Measurements from ENCODE around the gene ABLIM1.

DNA sequence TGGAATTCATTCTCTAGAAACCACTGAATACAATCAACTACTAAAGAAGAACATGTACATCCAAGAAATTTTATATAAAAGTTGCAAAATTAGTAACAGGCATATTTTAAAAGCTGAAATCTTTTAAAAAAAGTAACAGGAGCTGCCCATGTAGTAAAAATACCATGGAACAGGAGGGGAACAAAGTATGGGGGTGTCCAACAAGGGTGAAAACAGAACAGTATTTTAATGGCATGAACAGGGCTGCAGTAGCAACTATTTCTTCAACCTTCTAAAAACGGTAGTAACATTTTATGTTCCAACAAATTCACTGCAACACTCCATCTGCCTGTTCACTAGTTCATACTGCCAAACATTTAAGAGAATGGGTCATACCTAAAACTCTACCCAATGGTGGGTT, 77.0 kb downstream of the ABLIM1 start:
- TF ChIP-seq ZNF274 (IDR thresholded peaks at IDR 0.05; ENCODE audit: insufficient read depth, insufficient read length) (no peak), POLR2A (IDR thresholded peaks at IDR 0.05; ENCODE audit: low read depth, low read length) (no peak), ZZZ3 (IDR thresholded peaks at IDR 0.05; ENCODE audit: control insufficient read depth, insufficient read length, low read depth) (no peak), EP300 (IDR thresholded peaks at IDR 0.05; ENCODE audit: borderline replicate concordance in 1 of 2, control insufficient read depth in 1 of 2, low read depth in 2 of 2, low read length in 2 of 2) (no peak), RFX5 (IDR thresholded peaks at IDR 0.05; ENCODE audit: low read depth, low read length) (no peak), HCFC1 (IDR thresholded peaks at IDR 0.05; ENCODE audit: low read length) (no peak), MYC (IDR thresholded peaks at IDR 0.05; ENCODE audit: insufficient read depth, insufficient read length, insufficient replicate concordance, low read length, severe bottlenecking) (no peak)
- TF ChIP-seq, protein P1, sequence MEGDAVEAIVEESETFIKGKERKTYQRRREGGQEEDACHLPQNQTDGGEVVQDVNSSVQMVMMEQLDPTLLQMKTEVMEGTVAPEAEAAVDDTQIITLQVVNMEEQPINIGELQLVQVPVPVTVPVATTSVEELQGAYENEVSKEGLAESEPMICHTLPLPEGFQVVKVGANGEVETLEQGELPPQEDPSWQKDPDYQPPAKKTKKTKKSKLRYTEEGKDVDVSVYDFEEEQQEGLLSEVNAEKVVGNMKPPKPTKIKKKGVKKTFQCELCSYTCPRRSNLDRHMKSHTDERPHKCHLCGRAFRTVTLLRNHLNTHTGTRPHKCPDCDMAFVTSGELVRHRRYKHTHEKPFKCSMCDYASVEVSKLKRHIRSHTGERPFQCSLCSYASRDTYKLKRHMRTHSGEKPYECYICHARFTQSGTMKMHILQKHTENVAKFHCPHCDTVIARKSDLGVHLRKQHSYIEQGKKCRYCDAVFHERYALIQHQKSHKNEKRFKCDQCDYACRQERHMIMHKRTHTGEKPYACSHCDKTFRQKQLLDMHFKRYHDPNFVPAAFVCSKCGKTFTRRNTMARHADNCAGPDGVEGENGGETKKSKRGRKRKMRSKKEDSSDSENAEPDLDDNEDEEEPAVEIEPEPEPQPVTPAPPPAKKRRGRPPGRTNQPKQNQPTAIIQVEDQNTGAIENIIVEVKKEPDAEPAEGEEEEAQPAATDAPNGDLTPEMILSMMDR (IDR thresholded peaks at IDR 0.05 in 2 of 3, conservative IDR thresholded peaks at IDR 0.05 in 1 of 3; ENCODE audit: control insufficient read depth in 2 of 3, extremely low read depth in 1 of 3, insufficient read depth in 1 of 3, low read depth in 3 of 3, low read length in 3 of 3), result no peak
